ENCODE results near the gene POM121C.
"Not testable (repeated sequence)": the region's sequence is repeated elsewhere in the genome, so short reads cannot be mapped to it uniquely, and the experiment has no call there.

GRCh38 chr7:75456403-75456802 is 29.7 kb downstream of the POM121C start:
- TF ChIP-seq, protein P1, sequence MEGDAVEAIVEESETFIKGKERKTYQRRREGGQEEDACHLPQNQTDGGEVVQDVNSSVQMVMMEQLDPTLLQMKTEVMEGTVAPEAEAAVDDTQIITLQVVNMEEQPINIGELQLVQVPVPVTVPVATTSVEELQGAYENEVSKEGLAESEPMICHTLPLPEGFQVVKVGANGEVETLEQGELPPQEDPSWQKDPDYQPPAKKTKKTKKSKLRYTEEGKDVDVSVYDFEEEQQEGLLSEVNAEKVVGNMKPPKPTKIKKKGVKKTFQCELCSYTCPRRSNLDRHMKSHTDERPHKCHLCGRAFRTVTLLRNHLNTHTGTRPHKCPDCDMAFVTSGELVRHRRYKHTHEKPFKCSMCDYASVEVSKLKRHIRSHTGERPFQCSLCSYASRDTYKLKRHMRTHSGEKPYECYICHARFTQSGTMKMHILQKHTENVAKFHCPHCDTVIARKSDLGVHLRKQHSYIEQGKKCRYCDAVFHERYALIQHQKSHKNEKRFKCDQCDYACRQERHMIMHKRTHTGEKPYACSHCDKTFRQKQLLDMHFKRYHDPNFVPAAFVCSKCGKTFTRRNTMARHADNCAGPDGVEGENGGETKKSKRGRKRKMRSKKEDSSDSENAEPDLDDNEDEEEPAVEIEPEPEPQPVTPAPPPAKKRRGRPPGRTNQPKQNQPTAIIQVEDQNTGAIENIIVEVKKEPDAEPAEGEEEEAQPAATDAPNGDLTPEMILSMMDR (IDR thresholded peaks at IDR 0.05) = not testable (repeated sequence)
- not testable (repeated sequence) for TF ChIP-seq POLR2AphosphoS5, POLR2A (IDR thresholded peaks at IDR 0.05)

Data from upper lobe of left lung (tissue), 4 donors.